Glutamatergic neuron (in vitro differentiated cells): ENCODE data around the gene EHD3. TPM values are rescaled to one million over a fixed set of nuclear protein-coding genes. Genes with fewer than 3 reads are reported as not detected.
"Not testable (repeated sequence)": the region's sequence is repeated elsewhere in the genome, so short reads cannot be mapped to it uniquely, and the experiment has no call there.

ENCODE experiments used
- DNase-seq: peaks from one replicate; pipeline ENCODE4 v3.0.0; 2022
- H3K27ac Mint-ChIP-seq: one replicate; pipeline ENCODE4 v1.8.0; 2020; ENCODE audit warnings: mild to moderate bottlenecking, mixed read lengths, inconsistent platforms; ENCODE audit not compliant: unreplicated experiment
- H3K27me3 Mint-ChIP-seq: one replicate; pipeline ENCODE4 v1.8.0; 2020; ENCODE audit warnings: mild to moderate bottlenecking, moderate library complexity, mixed read lengths, inconsistent platforms; ENCODE audit not compliant: unreplicated experiment
- H3K36me3 Mint-ChIP-seq: one replicate; pipeline ENCODE4 v1.8.0; 2020; ENCODE audit warnings: mild to moderate bottlenecking, mixed read lengths, inconsistent platforms; ENCODE audit not compliant: unreplicated experiment
- H3K4me1 Mint-ChIP-seq: one replicate; pipeline ENCODE4 v1.8.0; 2020; ENCODE audit warnings: mild to moderate bottlenecking, low read depth, mixed read lengths, inconsistent platforms; ENCODE audit not compliant: unreplicated experiment
- H3K4me3 Mint-ChIP-seq: one replicate; pipeline ENCODE4 v1.8.0; 2020; ENCODE audit warnings: mild to moderate bottlenecking, mixed read lengths, inconsistent platforms; ENCODE audit not compliant: unreplicated experiment
- H3K9me3 Mint-ChIP-seq: one replicate; pipeline ENCODE4 v1.8.0; 2020; ENCODE audit warnings: mild to moderate bottlenecking, moderate library complexity, mixed read lengths, inconsistent platforms; ENCODE audit not compliant: unreplicated experiment
- CTCF ChIP-seq: fragments of 200-600 bp; sonication (generic); IDR thresholded peaks from one replicate; pipeline ENCODE4 v1.5.0; 2021; ENCODE audit not compliant: partially characterized antibody, unreplicated experiment
- total RNA-seq: library from RNA; stranded (reverse); fragmentation: NEBNext Ultra II Directional; extraction: Animal tissue kit (Norgen Biotek cat#: 25700); gene quantifications from one replicate; pipeline ENCODE4 v1.2.1, GENCODE V29; 2021; ENCODE audit not compliant: unreplicated experiment

The EHD3 gene
- total RNA-seq, 1 donor from 2014 or later: 11.5 TPM

GRCh38 chr2:31277621-31278020, 43.7 kb downstream of the EHD3 start:
- Mint-ChIP-seq H3K36me3 (no peaks in the 10 kb centered on the region), H3K27ac (no peak overlapping the region), H3K9me3 (peaks cover 1% of the 10 kb centered on the region), H3K4me3 (no peak overlapping the region), H3K4me1 (no peaks in the 10 kb centered on the region), H3K27me3 (peaks cover 2% of the 10 kb centered on the region)
- DNase-seq: no peak
- TF ChIP-seq CTCF: no peak

GRCh38 chr2:31282634-31283033, 48.7 kb downstream of the EHD3 start:
- H3K9me3 Mint-ChIP-seq: peaks cover 3% of the 10 kb centered on the region
- H3K4me3 Mint-ChIP-seq: no peak overlapping the region
- no peaks in the 10 kb centered on the region for H3K4me1 Mint-ChIP-seq
- no peak for TF ChIP-seq CTCF
- H3K27me3 Mint-ChIP-seq: no peaks in the 10 kb centered on the region
- no peaks in the 10 kb centered on the region for H3K36me3 Mint-ChIP-seq
- H3K27ac Mint-ChIP-seq: no peak overlapping the region
- no peak for DNase-seq

GRCh38 chr2:31283193-31283919, 49.4 kb downstream of the EHD3 start:
- not testable (repeated sequence) for H3K9me3 Mint-ChIP-seq, H3K36me3 Mint-ChIP-seq, H3K27ac Mint-ChIP-seq, H3K4me3 Mint-ChIP-seq, DNase-seq, H3K27me3 Mint-ChIP-seq, H3K4me1 Mint-ChIP-seq

- no peak for DNase-seq
- H3K9me3 Mint-ChIP-seq: peaks cover 3% of the 10 kb centered on the region
- no peaks in the 10 kb centered on the region for H3K27me3 Mint-ChIP-seq
- H3K4me1 Mint-ChIP-seq: no peaks in the 10 kb centered on the region
- no peak for TF ChIP-seq CTCF
- H3K4me3 Mint-ChIP-seq: no peak overlapping the region
- no peaks in the 10 kb centered on the region for H3K36me3 Mint-ChIP-seq
- no peak overlapping the region for H3K27ac Mint-ChIP-seq
Observed at GRCh38 chr2:31284107-31284506, 50.2 kb downstream of the EHD3 start.

GRCh38 chr2:31286230-31286629, 52.3 kb downstream of the EHD3 start:
- Mint-ChIP-seq H3K4me3 (no peak overlapping the region), H3K36me3 (no peaks in the 10 kb centered on the region), H3K4me1 (no peaks in the 10 kb centered on the region), H3K27ac (no peak overlapping the region), H3K27me3 (no peaks in the 10 kb centered on the region), H3K9me3 (peaks cover 3% of the 10 kb centered on the region)
- no peak for TF ChIP-seq CTCF
- DNase-seq: no peak
